Neural progenitor cell (in vitro differentiated cells): Measurements from ENCODE around the gene CLCN4. TPM values are rescaled to one million over a fixed set of nuclear protein-coding genes. Genes with fewer than 3 reads are reported as not detected.

Experiments
- DNase-seq: peaks from one replicate; pipeline ENCODE4 v3.0.0-alpha.2; 2016; ENCODE audit warnings: low spot score
- H2AFZ ChIP-seq: fragments of 200-600 bp; sonication (generic); replicated peaks from 2 replicates; pipeline ENCODE4 v1.6.1; 2016; ENCODE audit warnings: antibody characterized with exemption
- H3F3A ChIP-seq: fragments of 200-600 bp; sonication (generic); 2 replicates; pipeline ENCODE4 v1.6.1; 2016; ENCODE audit warnings: antibody characterized with exemption, low read depth
- H3K27ac ChIP-seq: fragments of 200-600 bp; sonication (generic); 2 replicates; pipeline ENCODE4 v1.5.1; 2016; ENCODE audit warnings: mild to moderate bottlenecking
- H3K27me3 ChIP-seq: fragments of 200-600 bp; sonication (generic); 2 replicates; pipeline ENCODE4 v1.6.1; 2016; ENCODE audit warnings: mild to moderate bottlenecking, moderate library complexity
- H3K36me3 ChIP-seq: fragments of 200-600 bp; sonication (generic); 2 replicates; pipeline ENCODE4 v1.5.1; 2016
- H3K4me1 ChIP-seq: fragments of 200-600 bp; sonication (generic); 2 replicates; pipeline ENCODE4 v1.6.1; 2016; ENCODE audit warnings: mixed run types
- H3K4me2 ChIP-seq: fragments of 200-600 bp; sonication (generic); 2 replicates; pipeline ENCODE4 v1.6.1; 2016
- H3K4me3 ChIP-seq: fragments of 200-600 bp; sonication (generic); 2 replicates; pipeline ENCODE4 v1.5.1; 2016
- H3K79me2 ChIP-seq: fragments of 200-600 bp; sonication (generic); 2 replicates; pipeline ENCODE4 v1.6.1; 2016; ENCODE audit warnings: low read depth
- H3K9ac ChIP-seq: fragments of 200-600 bp; sonication (generic); 2 replicates; pipeline ENCODE4 v1.6.1; 2016
- H3K9me3 ChIP-seq: fragments of 200-600 bp; sonication (generic); 2 replicates; pipeline ENCODE4 v1.5.1; 2016; ENCODE audit warnings: low read depth
- H4K20me1 ChIP-seq: fragments of 200-600 bp; sonication (generic); 2 replicates; pipeline ENCODE4 v1.6.1; 2016; ENCODE audit warnings: low read depth
- H3K27ac Mint-ChIP-seq: 3 replicates; pipeline ENCODE4 v1.8.0; 2021; ENCODE audit warnings: mixed read lengths
- H3K27me3 Mint-ChIP-seq: 2 replicates; pipeline ENCODE4 v1.8.0; 2022; ENCODE audit warnings: low read depth, mild to moderate bottlenecking, inconsistent platforms, moderate library complexity, mixed read lengths; ENCODE audit not compliant: insufficient read depth
- H3K36me3 Mint-ChIP-seq: 3 replicates; pipeline ENCODE4 v1.8.0; 2021; ENCODE audit warnings: mixed read lengths
- H3K4me1 Mint-ChIP-seq: 3 replicates; pipeline ENCODE4 v1.8.0; 2021; ENCODE audit warnings: mixed read lengths
- H3K4me3 Mint-ChIP-seq: 3 replicates; pipeline ENCODE4 v1.8.0; 2021; ENCODE audit warnings: mild to moderate bottlenecking, moderate library complexity, mixed read lengths
- H3K9me3 Mint-ChIP-seq: 3 replicates; pipeline ENCODE4 v1.8.0; 2020; ENCODE audit warnings: mixed read lengths
- EZH2 ChIP-seq: fragments of 200-600 bp; sonication (generic); IDR thresholded peaks from 2 replicates; pipeline ENCODE4 v1.6.1; 2017; ENCODE audit warnings: antibody characterized with exemption, mild to moderate bottlenecking, moderate library complexity
- EZH2phosphoT487 ChIP-seq: fragments of 200-600 bp; sonication (generic); IDR thresholded peaks from 2 replicates; pipeline ENCODE4 v1.6.1; 2017; ENCODE audit warnings: antibody characterized with exemption
- total RNA-seq: library from RNA; depleted of rRNA; stranded (reverse); fragments of >200 nt; gene quantifications from 2 replicates; pipeline ENCODE4 v1.2.3, GENCODE V29; 2015; ENCODE audit warnings: low replicate concordance
- TF ChIP-seq, protein P1 (sequence below): fragments of 200-600 bp; sonication (generic); IDR thresholded peaks from 2 replicates; pipeline ENCODE4 v1.5.1; 2017; ENCODE audit warnings: antibody characterized with exemption, mild to moderate bottlenecking

Gene CLCN4
- total RNA-seq, 1 donor from 2014 or later: 6.6 TPM

DNA sequence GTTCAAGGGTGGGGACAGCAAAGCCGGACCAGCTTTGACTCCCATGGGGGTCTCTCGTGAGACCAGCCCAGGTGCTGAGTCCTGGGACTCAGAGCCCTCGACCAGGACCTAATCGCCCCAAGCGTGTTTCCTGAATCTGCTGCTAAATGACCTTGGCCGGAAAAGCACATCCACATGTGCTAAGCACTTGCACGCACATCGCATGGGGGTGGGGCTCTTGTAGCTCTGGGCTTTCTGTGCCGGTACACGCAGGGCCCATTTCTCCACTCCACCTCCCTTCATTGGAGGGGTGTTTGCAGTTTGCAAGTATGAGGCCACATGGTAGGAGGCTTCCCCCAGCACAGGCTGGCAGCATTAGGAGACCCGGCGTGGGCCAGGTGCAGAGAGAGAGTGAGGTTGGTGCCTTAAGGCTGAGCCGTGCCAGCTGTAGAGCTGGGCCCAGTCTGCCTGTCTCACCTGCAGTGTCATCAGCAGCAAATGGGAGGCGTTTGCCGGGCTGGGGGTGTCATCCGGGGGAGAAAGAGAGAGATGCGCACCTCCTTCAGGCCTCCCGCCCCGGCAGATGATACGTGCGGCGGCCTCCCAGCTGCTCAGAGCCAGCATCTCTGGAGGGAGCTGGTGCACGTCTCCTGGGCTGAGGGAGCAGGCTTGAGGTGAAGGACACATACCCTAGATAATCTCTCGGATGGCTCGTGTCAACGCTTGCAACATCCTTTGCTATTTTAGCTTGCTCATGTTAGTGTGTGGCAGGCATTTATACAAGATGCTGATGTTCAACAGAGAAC is 45.2 kb upstream of the CLCN4 start:
- Histone ChIP-seq H3K27me3 (no peaks in the 10 kb centered on the region), H3K4me2 (no peak overlapping the region), H3K4me3 (no peak overlapping the region), H3K36me3 (no peaks in the 10 kb centered on the region), H3K9me3 (no peaks in the 10 kb centered on the region), H3K27ac (no peak overlapping the region), H3K9ac (no peak overlapping the region), H3K4me1 (no peaks in the 10 kb centered on the region), H2AFZ (no peak overlapping the region), H4K20me1 (no peaks in the 10 kb centered on the region), H3F3A (no peaks in the 10 kb centered on the region), H3K79me2 (no peaks in the 10 kb centered on the region)
- Mint-ChIP-seq H3K4me1 (peaks cover 11% of the 10 kb centered on the region), H3K27me3 (peaks cover 4% of the 10 kb centered on the region), H3K9me3 (peaks cover 30% of the 10 kb centered on the region), H3K4me3 (no peak overlapping the region), H3K36me3 (peaks cover 43% of the 10 kb centered on the region), H3K27ac (peak overlapping the region; percentile 53)
- DNase-seq: no peak
- TF ChIP-seq EZH2 (no peak), EZH2phosphoT487 (no peak)
- TF ChIP-seq, protein P1, sequence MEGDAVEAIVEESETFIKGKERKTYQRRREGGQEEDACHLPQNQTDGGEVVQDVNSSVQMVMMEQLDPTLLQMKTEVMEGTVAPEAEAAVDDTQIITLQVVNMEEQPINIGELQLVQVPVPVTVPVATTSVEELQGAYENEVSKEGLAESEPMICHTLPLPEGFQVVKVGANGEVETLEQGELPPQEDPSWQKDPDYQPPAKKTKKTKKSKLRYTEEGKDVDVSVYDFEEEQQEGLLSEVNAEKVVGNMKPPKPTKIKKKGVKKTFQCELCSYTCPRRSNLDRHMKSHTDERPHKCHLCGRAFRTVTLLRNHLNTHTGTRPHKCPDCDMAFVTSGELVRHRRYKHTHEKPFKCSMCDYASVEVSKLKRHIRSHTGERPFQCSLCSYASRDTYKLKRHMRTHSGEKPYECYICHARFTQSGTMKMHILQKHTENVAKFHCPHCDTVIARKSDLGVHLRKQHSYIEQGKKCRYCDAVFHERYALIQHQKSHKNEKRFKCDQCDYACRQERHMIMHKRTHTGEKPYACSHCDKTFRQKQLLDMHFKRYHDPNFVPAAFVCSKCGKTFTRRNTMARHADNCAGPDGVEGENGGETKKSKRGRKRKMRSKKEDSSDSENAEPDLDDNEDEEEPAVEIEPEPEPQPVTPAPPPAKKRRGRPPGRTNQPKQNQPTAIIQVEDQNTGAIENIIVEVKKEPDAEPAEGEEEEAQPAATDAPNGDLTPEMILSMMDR: no peak

DNA sequence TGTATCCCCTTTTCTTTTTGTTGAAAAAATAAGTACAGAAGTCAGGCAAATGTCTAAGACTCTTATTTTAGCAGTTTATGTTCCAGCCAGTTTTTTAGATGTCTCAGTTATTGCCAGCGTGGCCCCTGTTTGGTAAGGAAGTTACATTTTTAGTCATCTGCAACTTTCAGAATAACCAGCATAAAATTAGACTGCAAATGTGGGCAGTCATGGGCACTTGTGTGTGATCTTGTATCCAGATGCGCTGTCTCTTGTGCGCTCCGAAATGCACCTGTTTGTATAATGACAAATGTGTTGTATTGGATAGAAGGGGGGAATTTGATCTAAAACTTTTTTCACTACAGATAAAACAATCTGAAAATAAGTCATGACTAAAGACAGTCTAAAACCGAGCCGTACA is 44.3 kb upstream of the CLCN4 start:
- Histone ChIP-seq H3K9me3 (no peaks in the 10 kb centered on the region), H4K20me1 (no peaks in the 10 kb centered on the region), H3K79me2 (no peaks in the 10 kb centered on the region), H3K27ac (no peak overlapping the region), H3K9ac (no peak overlapping the region), H3K4me2 (no peak overlapping the region), H3K4me1 (no peaks in the 10 kb centered on the region), H3K36me3 (no peaks in the 10 kb centered on the region), H3K27me3 (no peaks in the 10 kb centered on the region), H3K4me3 (no peak overlapping the region), H3F3A (no peaks in the 10 kb centered on the region), H2AFZ (no peak overlapping the region)
- H3K27me3 Mint-ChIP-seq: peaks cover 4% of the 10 kb centered on the region
- H3K9me3 Mint-ChIP-seq: peaks cover 33% of the 10 kb centered on the region
- no peak for TF ChIP-seq EZH2
- TF ChIP-seq EZH2phosphoT487: no peak
- TF ChIP-seq, protein P1: no peak
- DNase-seq: no peak
- peaks cover 9% of the 10 kb centered on the region for H3K4me1 Mint-ChIP-seq
- H3K4me3 Mint-ChIP-seq: no peak overlapping the region
- H3K36me3 Mint-ChIP-seq: peaks cover 43% of the 10 kb centered on the region
- no peak overlapping the region for H3K27ac Mint-ChIP-seq

DNA sequence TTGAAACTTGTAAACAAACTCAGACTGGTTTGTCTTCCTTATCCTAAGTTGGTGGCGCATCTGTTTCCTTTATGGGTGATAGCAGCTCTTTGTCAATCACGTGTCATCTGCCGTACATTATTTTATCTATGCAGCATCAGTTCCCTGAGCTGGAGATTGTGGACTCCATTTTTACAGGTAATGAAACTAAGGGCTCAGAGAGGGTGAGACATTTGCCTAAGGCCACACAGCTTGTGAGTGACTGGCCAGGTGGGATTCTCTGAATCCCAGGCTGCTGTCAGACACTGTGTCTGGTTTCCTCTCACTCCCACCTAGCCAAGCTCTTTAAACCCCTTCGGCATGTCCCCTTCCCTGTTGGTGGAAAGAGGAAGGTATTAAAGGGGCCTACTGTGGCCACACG is 41.7 kb upstream of the CLCN4 start:
- H3K79me2 ChIP-seq: no peaks in the 10 kb centered on the region
- H3F3A ChIP-seq: peaks cover 13% of the 10 kb centered on the region
- H3K9me3 ChIP-seq: peaks cover 15% of the 10 kb centered on the region
- Mint-ChIP-seq H3K4me3 (no peak overlapping the region), H3K9me3 (peaks cover 52% of the 10 kb centered on the region), H3K4me1 (peaks cover 3% of the 10 kb centered on the region), H3K36me3 (peaks cover 53% of the 10 kb centered on the region), H3K27me3 (peaks cover 4% of the 10 kb centered on the region), H3K27ac (no peak overlapping the region)
- H3K36me3 ChIP-seq: peaks cover 3% of the 10 kb centered on the region
- H3K27ac ChIP-seq: no peak overlapping the region
- H2AFZ ChIP-seq: no peak overlapping the region
- no peaks in the 10 kb centered on the region for H3K27me3 ChIP-seq
- DNase-seq: no peak
- no peak overlapping the region for H3K4me2 ChIP-seq
- no peaks in the 10 kb centered on the region for H3K4me1 ChIP-seq
- no peak overlapping the region for H3K9ac ChIP-seq
- H4K20me1 ChIP-seq: no peaks in the 10 kb centered on the region
- H3K4me3 ChIP-seq: no peak overlapping the region
- no peak for TF ChIP-seq EZH2
- TF ChIP-seq EZH2phosphoT487: no peak
- TF ChIP-seq, protein P1: no peak
